Measurements from ENCODE around the gene CTSV.

DNA sequence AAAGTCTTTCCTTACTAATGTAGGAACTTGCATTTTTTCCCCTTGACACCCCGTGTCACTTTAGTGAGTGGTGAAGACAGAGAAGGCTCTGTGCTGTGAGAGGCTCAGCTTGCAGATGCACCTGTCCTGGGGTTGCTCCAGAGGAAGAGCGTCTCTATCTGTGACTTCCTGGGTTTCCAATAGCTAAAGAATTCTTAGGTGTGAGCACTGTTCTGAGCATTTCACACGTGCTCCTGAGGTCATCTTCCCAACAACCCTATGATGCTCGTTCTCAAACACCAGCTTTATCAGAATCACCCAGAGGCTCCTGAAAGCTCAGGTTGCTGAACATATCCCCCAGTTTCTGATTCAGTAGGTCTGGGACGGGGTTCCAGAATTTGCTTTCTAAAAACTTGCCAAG lies 6.4 kb upstream of the CTSV start:
- TF ChIP-seq CTCF (IDR thresholded peaks at IDR 0.05) (no peak), POLR2A (IDR thresholded peaks at IDR 0.05) (no peak)
